OCI-LY7 (cell line): ENCODE data around the gene NAA50. TPM values are rescaled to one million over a fixed set of nuclear protein-coding genes. Genes with fewer than 3 reads are reported as not detected.

Source experiments
- BruUV-seq: library from RNA; stranded (reverse); fragments of 400-500 nt; replicated peaks from 2 replicates; lab custom pipeline; 2021; lab: Mats Ljungman, UMichigan
- CTCF ChIA-PET: fragments of 300-600 bp; sonication (Branson Sonifier 250); formaldehyde crosslinking; loops from one replicate; lab custom pipeline; 2022; ENCODE audit warnings: antibody characterized with exemption; ENCODE audit not compliant: unreplicated experiment; lab: Charles Lee
- POLR2A ChIA-PET: fragments of 300-600 bp; sonication (Branson Sonifier 250); formaldehyde crosslinking; loops from one replicate; lab custom pipeline; 2022; ENCODE audit warnings: antibody characterized with exemption; lab: Charles Lee
- DNase-seq: peaks from one replicate; pipeline ENCODE4 v3.0.0-alpha.2; 2015; ENCODE audit warnings: low spot score
- H2AFZ ChIP-seq: fragments of 200-600 bp; sonication (generic), shearing (Covaris generic); 2 replicates; pipeline ENCODE4 v1.6.1; 2014; ENCODE audit warnings: mild to moderate bottlenecking, antibody characterized with exemption, low read length, moderate library complexity
- H3K27ac ChIP-seq: fragments of 200-600 bp; sonication (generic); 2 replicates; pipeline ENCODE4 v1.5.1; 2014; ENCODE audit warnings: mixed run types, low read depth, mild to moderate bottlenecking, moderate library complexity, low read length, inconsistent platforms; ENCODE audit not compliant: poor library complexity, severe bottlenecking
- H3K36me3 ChIP-seq: fragments of 200-600 bp; sonication (generic); 2 replicates; pipeline ENCODE4 v1.6.1; 2014; ENCODE audit warnings: mild to moderate bottlenecking, antibody characterized with exemption, low read length, moderate library complexity, mixed read lengths; ENCODE audit not compliant: insufficient read depth
- H3K4me1 ChIP-seq: fragments of 200-600 bp; sonication (generic); 2 replicates; pipeline ENCODE4 v1.5.1; 2014; ENCODE audit warnings: mild to moderate bottlenecking, low read length; ENCODE audit not compliant: insufficient read depth, poor library complexity, severe bottlenecking
- H3K4me2 ChIP-seq: fragments of 200-600 bp; sonication (generic); 2 replicates; pipeline ENCODE4 v1.6.1; 2014; ENCODE audit warnings: mild to moderate bottlenecking, low read length
- H3K4me3 ChIP-seq: fragments of 200-600 bp; sonication (generic); 2 replicates; pipeline ENCODE4 v1.5.1; 2014; ENCODE audit warnings: mild to moderate bottlenecking, low read depth, low read length; ENCODE audit not compliant: poor library complexity, severe bottlenecking
- H3K79me2 ChIP-seq: fragments of 200-600 bp; sonication (generic); 2 replicates; pipeline ENCODE4 v1.6.1; 2016; ENCODE audit warnings: low read depth, mild to moderate bottlenecking, low read length, moderate library complexity, mixed read lengths; ENCODE audit not compliant: insufficient read depth
- H3K9me2 ChIP-seq: fragments of 200-600 bp; sonication (generic); 2 replicates; pipeline ENCODE4 v1.6.1; 2016; ENCODE audit warnings: mild to moderate bottlenecking, low read length, mixed read lengths; ENCODE audit not compliant: insufficient read depth
- H3K9me3 ChIP-seq: fragments of 200-600 bp; sonication (generic); 2 replicates; pipeline ENCODE4 v1.6.1; 2014; ENCODE audit warnings: mild to moderate bottlenecking, mixed run types, low read length, mixed read lengths
- H4K20me1 ChIP-seq: fragments of 200-600 bp; sonication (generic); 2 replicates; pipeline ENCODE4 v1.6.1; 2014; ENCODE audit warnings: mild to moderate bottlenecking, antibody characterized with exemption, low read length, moderate library complexity, mixed read lengths; ENCODE audit not compliant: insufficient read depth
- CTCF ChIP-seq: fragments of 200-600 bp; sonication (generic); conservative IDR thresholded peaks from 2 replicates; pipeline ENCODE4 v1.5.1; 2014; ENCODE audit warnings: mild to moderate bottlenecking, antibody characterized with exemption, low read length, moderate library complexity, mixed read lengths
- EZH2phosphoT487 ChIP-seq: fragments of 200-600 bp; sonication (generic); IDR thresholded peaks from 2 replicates; pipeline ENCODE4 v1.6.1; 2018; ENCODE audit warnings: low read depth, borderline replicate concordance, mild to moderate bottlenecking, mixed run types, antibody characterized with exemption, low read length, moderate library complexity, mixed read lengths
- intact Hi-C: fragments of 100-400 bp; cut with micrococcal nuclease; formaldehyde crosslinking; loops from one replicate; pipeline ENCODE4 v1.10.0; 2022; ENCODE audit not compliant: unreplicated experiment
- total RNA-seq, 2 experiments: library from RNA; depleted of rRNA in 1 of 2; stranded (reverse); fragments of >200 nt in 1 of 2; shearing (Covaris generic) in 1 of 2; gene quantifications; 2 replicates each; pipeline ENCODE4 v1.2.3, GENCODE V29; 2014 to 2022

Gene NAA50
- total RNA-seq, 2 experiments from 2014 or later, result 172 to 223 TPM

- H3K4me3 ChIP-seq, result no peak overlapping the region
- no peaks in the 10 kb centered on the region for H3K9me2 ChIP-seq
- peaks cover 14% of the 10 kb centered on the region for H3K36me3 ChIP-seq
- no peak overlapping the region for H3K27ac ChIP-seq
- H3K9me3 ChIP-seq, result peaks cover 13% of the 10 kb centered on the region; the same call in 1 of the 2 replicates
- no TSS peak for BruUV-seq
- H2AFZ ChIP-seq, result no peak overlapping the region
- peaks cover 24% of the 10 kb centered on the region for H3K4me1 ChIP-seq
- no peaks in the 10 kb centered on the region for H4K20me1 ChIP-seq
- intact Hi-C loops, result no loop called here
- ChIA-PET POLR2A (interaction anchor here (0.6 to 0.7 kb wide), 2 partner anchors 72 to 1646 kb away, joined by 3 to 5 read pairs; no protein-coding TSS in a partner anchor), CTCF (no interaction called here)
- DNase-seq, result no peak
- TF ChIP-seq EZH2phosphoT487, result no peak
- TF ChIP-seq CTCF, result no peak
- no peak overlapping the region for H3K4me2 ChIP-seq
- peaks cover 60% of the 10 kb centered on the region for H3K79me2 ChIP-seq
These were observed 7.4 kb upstream of the NAA50 start for GRCh38 chr3:113753376-113753985.

- Histone ChIP-seq H3K36me3 (no peaks in the 10 kb centered on the region; the same call in 1 of the 2 replicates), H4K20me1 (no peaks in the 10 kb centered on the region), H3K4me3 (no peak overlapping the region), H3K9me2 (no peaks in the 10 kb centered on the region), H3K9me3 (no peaks in the 10 kb centered on the region), H2AFZ (no peak overlapping the region), H3K79me2 (peaks cover 75% of the 10 kb centered on the region), H3K4me2 (no peak overlapping the region), H3K4me1 (peaks cover 32% of the 10 kb centered on the region), H3K27ac (no peak overlapping the region)
- TF ChIP-seq EZH2phosphoT487, result no peak
- no peak for TF ChIP-seq CTCF
- no TSS peak for BruUV-seq
- DNase-seq, result no peak
- POLR2A ChIA-PET, result interaction anchor here (0.6 to 1.2 kb wide), 3 partner anchors 10 to 462 kb away, joined by 3 to 6 read pairs (median 3); no protein-coding TSS in a partner anchor
- intact Hi-C loops, result no loop called here
- CTCF ChIA-PET, result no interaction called here
These were observed 5.1 kb upstream of the NAA50 start for GRCh38 chr3:113751141-113751540.
